Measurements from ENCODE around the gene ST6GALNAC3.

DNA sequence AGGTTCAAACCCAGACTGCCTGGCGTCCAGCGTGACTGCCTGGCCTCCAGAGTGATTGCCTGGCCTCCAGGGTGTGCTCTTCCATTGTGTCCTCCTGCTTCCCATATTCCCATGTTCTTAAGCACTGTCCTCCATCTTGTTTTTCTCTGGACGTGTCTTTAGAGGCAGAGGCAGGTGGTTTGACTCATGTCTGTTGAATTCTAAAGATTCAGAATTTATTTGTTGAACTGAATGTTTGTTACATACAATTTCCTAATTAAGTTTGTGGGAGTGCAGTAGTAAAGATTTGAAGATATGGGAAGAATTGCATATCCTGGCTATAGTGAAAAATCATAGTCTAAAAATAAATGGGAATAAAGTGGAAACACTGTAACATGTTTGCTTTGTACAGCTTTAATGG lies 18.3 kb downstream of the ST6GALNAC3 start:
- no peak for TF ChIP-seq POLR2A (IDR thresholded peaks at IDR 0.05; ENCODE audit: low read depth, low read length)
- no peak for TF ChIP-seq TAF1 (IDR thresholded peaks at IDR 0.05; ENCODE audit: borderline replicate concordance, low read depth, low read length)
